DMS79 treated with DMSO at 0.1 percent for 48 hours (cell line): ENCODE measurements around the gene SRGAP2C.
"Not testable (repeated sequence)": the region's sequence is repeated elsewhere in the genome, so short reads cannot be mapped to it uniquely, and the experiment has no call there.

Experiments
- DNase-seq: peaks from one replicate; lab custom pipeline; 2025; lab: John Stamatoyannopoulos, UW

Gene SRGAP2C

DNA sequence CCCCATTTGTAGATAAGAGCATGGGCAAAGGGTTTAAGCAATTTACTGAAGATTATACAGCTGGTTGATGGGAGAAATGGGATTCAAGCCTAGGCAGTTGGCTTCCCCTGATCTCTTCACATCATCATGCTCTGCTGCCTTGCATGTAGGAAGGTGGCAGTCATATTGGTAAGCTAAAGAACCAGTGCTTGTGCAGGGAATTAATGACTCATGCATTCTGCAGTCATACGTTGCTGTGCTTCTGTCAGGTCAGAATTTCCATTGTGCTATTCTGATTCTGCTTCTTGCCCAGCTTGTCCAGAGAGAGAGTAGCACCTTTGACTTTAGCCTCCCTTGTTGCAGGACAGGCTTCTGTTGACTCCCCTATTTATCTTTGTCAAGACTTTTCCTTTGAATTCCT lies 153.2 kb downstream of the SRGAP2C start:
- DNase-seq, result not testable (repeated sequence)

DNA sequence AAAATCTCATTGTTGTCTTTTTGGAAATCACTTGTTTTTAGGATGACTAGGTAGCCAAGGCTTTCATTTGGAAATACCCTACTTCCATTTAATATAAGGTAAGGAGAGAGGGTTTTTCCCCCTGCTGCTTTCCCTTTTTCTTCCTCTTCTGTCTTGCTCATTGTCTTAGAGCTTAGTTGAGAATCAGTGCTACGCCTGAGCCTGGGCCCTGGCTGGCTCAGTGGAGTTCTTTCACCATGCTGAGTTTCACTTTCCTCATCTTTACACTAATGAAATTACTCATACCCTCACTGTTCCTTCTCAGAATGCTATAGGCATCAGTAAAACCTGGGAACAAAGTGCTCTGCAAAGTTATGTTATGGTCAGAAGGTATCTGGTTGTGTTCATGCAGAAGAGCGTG lies 154.8 kb downstream of the SRGAP2C start:
- DNase-seq, result not testable (repeated sequence)

DNA sequence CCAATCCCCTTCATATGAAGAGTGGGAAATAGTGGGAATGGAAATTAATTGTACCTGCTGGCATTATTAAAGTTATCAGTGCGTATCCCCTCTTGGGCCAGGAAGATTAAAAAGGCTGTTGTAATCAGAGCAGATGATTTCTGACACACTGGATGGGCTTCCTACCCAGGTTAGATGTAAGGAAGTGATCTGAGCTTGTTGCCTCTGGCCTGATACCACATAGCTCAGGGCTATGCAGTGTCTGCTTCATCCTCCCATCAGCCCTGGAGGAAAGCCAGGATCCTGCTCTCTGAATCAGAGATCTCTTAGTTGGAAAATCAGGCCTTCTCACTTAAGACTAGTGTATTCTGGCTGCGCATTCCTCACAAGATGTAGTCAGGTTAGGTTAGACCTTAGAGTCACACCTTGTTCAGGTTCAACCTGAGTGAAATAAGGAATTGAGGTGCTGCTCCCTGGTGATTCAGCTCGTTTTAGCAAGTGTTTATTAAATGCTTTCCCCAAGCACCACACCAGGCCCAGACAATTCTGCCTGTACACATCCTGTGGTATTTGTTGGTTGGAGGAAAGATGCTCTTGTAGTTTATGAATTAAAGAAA lies 158.6 kb downstream of the SRGAP2C start:
- not testable (repeated sequence) for DNase-seq

DNA sequence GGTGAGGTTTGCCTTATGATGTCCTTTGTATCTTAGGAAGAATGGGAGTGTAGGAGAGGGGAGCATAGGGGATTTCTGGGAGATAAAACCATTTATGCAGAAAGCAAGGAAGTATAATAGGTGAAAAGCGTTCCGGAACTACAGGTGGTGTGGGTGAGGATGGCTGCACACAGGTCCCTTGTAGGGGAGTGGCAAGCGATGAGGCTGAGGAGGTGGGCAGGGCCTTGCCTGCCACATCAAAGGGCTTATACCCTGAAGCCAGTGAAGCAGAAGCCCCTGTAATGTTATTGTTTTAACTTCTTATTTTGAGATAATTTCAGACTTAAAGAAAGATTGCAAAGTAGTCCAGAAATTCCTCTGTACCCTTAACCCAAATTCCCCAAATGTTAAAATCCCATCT lies 159.6 kb downstream of the SRGAP2C start:
- not testable (repeated sequence) for DNase-seq

DNA sequence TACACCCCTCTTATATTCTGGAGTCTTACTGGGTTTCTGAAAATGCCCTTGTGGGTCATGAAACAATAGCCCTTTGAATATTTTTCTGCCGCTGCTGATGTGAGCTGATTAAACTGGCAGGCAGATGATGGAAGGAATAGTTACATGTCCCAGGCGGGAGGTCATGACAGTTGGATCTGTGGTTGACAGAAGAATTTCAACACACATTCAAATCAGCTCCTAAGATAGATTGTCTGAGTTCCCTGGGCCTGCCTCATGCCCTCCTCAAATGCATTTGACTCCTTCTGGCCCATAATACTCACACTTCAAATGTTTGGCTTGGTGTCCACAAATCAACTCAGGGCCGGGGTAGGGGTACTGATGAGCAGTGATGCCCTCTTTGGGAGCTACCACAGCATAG lies 161.9 kb downstream of the SRGAP2C start:
- DNase-seq, result not testable (repeated sequence)

DNA sequence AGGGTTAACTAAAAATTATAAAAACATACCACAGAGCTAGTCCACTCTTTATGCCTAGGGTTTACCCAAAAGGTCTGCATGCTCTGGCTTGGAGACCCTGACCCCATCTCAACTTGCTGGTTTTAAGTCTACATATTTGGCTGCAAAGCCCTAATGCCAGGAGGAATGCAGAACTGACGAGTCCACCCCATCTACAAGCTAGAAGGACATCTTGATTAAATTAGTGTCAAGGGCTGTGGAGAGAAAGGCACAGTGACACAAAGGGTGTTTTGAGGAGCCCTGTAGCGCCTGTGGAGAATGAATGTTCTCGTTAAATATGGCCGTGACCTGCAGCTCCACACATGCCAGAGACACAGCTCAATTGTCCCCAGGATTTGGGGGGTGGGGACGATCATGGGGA lies 162.7 kb downstream of the SRGAP2C start:
- DNase-seq, result not testable (repeated sequence)

DNA sequence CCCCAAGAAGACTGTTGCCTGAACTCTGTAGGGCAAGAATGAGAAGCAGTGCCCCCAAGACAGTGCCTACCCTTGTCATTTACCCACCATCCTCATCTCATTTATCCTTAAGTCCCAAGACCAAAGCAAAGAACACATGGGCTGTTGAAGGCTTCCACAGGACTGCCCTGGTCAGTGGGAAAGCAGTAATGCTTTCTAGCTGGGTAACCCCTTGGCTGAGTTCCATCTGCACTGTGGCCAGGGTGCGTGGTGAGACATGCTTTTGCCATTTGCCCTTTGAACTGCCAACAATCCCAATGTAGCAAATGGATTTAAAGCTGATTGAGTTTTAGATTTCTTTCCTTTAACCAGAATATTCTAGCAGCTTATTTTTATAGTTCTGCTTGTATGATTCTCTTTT lies 163.3 kb downstream of the SRGAP2C start:
- DNase-seq, result not testable (repeated sequence)

DNA sequence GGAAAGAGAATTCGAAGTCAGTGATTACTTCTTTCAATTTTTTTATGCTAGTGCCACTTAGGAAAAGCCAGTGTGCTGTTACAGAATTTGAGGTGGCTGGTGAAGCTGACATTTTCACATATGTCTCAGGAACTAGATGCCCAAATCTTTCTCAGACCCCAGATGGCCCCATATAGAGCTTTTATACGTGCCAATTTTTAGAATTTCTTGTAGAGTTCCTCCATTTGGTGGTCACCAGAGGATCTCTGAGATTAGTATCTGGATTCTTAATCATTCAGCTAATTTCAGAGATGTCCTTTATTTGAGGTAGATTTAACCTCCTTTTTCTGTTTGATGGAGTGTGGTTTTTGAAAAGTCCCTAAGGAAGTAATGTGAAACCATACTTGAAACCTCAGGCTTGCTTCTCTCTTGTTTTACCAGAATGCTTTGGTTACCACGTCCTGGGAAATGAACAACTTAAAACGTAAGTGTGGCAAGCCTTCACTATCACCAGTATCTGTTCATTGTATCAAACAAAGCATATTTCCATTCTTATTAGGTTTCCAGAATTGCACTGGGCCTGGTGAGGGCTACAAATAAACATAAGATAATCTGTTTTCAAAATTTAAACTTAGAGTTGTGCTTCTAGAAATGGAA lies 164.7 kb downstream of the SRGAP2C start:
- DNase-seq, result not testable (repeated sequence)

DNA sequence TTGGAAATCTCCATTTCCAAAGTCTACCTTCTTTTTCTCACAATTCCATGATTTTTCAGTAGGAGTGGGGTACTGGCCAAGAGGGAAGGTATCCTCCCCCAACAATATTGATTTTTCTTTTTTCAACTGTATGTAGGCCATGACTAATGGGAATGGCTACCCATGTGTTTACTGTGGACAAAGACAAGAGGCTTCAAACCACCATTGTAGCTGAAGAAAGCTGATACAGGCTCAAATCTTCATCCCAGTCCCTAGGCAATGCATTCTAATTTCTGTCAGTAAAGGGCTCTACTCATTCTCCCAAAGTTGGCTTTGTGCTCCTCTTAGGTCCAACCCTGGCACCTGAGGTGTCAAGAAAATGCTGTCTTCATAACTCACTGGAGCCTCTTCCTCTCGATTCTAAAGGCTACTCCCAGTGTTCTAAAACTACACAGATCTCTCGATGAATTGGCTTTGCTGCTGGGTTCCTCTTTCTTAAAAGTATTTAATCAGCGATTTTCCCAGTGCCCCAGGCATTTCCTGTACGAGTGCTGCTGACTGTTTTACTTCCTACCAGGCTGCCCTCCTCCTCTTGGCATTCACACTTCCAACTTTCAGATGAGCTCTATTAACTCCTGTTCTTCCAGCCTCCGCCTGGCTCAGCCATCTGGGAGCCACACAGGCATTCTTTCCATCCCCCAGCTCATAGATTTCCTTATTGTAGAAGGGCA lies 171.1 kb downstream of the SRGAP2C start:
- DNase-seq, result not testable (repeated sequence)

DNA sequence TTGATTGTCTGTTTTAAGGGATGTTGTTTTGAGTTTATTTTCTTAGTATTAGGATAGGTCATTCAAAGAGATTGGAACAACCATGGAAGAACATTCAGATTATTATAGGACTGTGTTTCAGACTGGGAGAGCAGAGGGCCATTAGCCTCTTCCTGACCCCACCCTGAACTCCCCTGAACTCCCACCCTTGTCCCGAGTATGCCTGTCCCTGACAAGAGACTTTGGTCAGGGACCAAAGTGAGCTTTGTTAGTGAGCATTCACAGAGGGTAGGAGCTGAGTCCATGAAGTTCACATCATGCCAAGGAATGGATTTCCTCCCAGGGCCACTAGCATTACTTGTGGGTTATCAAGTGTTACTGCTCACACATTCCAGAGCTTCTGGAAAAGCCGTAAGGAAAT lies 172.0 kb downstream of the SRGAP2C start:
- not testable (repeated sequence) for DNase-seq

DNA sequence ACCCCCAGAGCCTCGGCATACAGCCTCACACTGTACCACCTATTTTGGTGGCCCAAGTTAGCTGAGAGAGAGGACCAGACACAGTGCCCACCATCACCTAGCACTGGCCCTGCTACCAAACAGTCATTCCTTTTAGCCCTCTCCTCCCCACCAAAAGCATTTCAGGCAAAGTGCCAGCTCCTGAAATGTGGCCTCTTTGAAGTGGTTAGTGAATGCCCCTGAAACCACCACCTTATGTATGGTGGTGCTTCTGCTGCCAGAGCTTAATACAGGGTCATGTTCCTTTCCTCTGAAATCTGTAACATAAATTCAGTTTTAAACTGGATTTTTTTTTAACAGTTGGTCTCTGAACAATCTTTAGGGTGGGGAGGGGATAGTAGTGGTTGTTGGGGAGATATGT lies 175.8 kb downstream of the SRGAP2C start:
- DNase-seq, result not testable (repeated sequence)

DNA sequence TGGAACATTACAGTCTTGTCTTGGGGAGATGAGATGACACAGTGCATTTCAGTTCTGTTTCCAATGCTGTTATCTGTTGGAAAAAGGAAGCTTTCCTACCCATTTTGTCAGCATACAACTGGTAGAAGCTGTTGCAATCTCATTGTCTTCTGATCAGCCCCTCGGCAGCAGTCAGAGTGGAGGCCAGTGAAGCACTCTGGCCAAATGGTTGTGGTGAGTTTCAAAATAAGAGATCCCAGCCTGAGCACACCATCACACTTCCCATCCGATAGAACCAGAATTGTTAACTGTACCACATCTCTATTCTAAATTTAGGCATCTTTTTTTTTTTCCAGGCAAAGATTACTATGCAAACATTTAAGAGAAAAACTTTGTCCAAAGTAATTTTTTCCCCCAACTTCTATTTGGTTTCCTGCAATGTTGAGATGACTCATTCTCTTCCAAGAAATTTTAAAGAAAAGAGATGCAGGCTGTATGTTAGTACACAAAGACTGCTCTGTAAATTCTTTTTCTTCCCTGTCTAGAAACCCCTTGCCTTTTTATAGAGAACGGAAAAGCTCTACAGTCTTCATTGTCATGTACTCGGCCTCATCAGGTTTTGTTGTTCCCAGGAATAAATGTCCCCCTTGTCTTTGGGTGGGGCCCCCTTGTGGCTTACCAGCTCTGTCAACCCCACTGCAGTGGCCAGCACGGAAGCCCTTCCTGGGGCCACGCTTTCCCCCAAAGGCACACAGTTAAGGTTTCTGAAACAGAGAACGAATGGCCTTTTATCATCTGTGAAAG lies 176.9 kb downstream of the SRGAP2C start:
- DNase-seq, result not testable (repeated sequence)

DNA sequence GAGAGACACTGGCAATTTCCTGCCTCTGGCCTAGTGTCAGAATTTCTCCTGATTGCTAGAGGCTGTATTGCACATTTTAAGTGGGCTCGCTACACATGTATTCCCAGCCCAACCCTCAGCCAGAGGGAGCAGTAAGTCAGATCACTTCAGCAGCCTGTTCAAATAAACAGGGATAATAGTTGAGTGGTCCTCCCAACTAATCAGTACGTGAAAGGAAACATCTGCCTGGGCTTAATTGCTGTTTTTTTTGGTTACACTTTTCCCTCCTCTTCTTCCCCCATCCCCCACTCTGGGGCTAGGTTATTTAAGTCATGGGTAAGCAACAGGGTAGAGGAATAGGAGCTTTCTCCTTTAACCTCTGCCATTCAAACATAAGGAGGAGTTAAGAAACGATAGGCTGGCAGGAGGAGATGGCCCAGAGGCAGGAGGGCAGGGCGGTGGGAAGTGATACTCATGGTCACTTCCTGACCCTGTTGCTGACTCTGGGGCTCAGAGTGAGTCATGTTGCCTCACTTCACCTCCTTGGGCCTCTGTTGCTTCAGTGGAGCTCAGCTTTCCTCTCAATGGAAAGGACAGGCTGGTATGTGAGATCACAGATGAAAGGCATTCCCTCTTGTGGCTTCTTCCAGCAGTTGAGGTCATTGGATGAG lies 177.6 kb downstream of the SRGAP2C start:
- not testable (repeated sequence) for DNase-seq

DNA sequence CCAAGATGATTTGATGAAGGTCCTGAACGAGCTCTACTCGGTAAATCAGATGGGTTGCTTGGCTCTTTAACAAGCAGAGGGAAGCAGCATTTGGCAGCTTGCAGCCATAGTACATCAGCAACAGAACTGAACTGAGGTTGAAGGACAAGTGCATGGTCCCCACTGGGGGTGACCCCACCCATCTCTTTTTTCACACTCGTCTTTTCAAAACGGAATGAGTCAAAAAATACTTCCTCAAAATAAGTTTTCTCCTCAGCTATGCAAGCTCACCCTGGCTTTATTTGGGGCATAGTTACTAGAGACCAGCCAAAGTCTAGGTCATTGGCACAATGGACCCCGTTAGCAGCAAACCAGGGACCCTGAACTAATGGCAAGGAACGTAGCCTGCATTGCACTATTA lies 180.5 kb downstream of the SRGAP2C start:
- DNase-seq, result not testable (repeated sequence)

DNA sequence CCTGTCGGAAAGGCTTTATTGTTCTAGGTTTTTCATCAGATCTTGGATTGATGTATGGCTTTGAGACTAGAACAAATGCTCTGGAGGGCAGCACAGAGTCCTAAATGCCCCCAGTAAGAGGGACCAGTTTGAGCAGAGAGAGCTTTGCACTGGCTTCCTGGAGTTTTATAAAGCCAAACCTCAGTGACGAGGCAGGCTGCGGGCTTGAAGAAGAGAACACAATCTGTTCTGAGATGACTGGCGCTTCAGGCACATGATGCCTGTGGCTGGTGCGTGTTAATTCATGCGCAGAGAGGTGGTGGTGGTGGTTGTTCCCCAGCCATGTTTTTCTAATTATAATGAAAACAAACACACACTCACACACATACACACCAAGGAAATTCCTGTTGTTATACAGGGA lies 180.9 kb downstream of the SRGAP2C start:
- not testable (repeated sequence) for DNase-seq

DNA sequence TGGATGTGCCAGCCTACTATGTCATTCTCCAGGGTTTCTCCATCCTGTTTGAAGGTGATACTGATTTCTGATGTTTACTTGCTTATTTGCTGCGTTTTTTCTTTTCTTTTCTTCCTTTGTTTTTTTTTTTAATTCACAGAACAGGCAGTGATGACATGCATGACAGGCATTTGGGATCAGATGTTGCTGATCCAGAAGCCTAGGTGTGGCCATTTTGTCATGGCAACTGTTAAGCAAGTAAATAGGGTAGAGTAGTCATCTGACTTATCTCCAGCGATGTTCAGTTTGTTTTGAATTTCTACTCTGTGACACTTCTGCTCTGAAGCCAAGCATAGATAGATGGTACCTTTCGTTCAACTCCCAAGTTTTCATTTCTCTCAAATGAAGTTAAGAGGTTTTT lies 181.4 kb downstream of the SRGAP2C start:
- DNase-seq, result not testable (repeated sequence)

DNA sequence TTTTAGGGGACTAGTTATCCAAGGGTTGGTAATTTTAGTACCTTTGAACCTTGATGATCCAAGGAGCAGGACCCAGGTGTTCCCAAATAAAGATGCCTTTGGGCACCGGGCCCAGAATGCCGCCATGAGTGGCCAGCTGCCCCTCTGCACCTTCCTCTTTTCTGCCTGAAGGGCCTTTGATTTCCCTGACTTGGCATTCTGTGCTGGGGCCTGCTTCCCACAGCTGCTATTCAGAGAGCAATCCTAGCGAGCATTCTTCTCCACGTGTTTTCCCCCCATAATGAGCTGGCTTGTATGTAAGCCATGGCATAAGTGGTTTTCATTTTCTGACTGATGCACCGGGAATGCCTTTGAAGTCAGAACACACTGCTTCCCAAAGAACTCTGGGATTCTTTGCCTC lies 184.1 kb downstream of the SRGAP2C start:
- DNase-seq, result not testable (repeated sequence)

DNA sequence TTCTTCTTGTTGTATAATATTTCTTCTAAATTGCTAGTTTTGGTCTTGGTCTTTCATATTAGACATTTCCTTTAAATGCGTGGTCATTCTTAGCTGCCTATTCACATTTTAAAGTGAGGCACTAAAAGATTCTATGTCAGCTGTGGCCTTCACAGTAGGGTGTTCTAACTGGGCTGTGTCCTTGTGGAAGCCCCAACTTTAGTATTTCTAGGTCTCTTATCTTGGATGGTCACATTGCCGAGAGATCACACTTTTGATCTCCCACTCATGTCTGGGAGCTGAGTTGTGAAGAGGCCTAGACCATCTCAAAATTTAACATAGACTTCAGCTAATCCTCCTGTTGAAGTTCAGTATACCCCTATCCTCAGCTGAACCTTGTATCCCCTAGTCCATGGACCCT lies 185.2 kb downstream of the SRGAP2C start:
- not testable (repeated sequence) for DNase-seq

DNA sequence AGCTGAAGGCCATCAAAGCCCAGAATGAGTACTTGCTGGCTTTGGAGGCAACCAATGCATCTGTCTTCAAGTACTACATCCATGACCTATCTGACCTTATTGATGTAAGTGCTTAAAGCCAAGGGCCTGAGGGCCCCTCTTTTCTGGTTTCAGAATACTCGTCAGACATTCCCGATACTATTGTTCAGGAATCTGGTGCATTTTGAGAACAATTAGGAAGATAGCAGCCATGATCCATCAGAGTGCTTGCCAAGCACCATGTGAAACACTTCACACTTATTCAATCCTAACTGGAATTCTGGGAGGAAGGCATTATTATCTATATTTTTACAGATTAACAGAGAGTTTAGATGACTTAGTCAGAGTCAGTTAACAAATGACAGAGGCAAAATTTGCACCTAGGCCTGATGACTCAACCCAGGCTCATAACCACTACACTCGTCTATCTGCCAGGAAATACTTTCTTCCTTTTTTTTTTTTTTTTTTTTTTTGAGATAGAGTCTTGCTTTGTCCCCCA lies 190.1 kb downstream of the SRGAP2C start:
- DNase-seq, result not testable (repeated sequence)

DNA sequence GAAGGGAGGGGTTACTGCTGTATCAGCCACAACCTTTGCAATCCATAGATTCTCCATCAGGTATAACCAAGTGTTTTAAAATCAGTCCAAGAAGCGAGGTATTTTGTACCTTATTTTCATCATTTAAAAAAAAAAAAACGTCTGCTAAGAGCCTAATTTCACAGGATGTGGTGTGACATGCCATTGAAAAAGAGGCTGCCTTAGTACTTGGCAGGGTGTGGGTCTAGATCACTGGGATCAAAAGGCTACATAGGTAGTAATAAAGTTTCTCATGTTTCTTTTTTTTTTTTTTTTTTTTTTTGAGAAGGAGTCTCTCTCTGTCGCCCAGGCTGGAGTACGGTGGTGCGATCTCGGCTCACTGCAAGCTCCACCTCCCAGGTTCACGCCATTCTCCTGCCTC lies 192.2 kb downstream of the SRGAP2C start:
- not testable (repeated sequence) for DNase-seq

DNA sequence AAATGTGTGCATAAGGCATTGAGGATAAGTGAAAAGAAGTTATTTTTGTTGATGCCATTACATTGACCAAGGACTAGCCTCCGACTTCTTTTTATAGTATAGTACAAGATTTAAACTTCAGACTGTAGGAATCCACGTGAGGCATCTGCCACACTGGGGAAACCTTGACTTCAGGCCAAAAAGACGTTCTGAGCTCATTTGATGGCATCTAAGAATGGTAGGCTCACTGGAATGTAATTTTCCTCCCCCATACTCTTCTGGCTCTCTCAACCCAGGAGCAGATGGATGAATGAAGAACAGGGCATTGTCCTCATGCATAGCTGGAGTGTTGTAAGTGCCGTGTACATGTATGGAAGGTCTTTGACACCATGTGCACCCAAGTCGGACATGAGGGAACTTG lies 194.0 kb downstream of the SRGAP2C start:
- DNase-seq, result not testable (repeated sequence)

DNA sequence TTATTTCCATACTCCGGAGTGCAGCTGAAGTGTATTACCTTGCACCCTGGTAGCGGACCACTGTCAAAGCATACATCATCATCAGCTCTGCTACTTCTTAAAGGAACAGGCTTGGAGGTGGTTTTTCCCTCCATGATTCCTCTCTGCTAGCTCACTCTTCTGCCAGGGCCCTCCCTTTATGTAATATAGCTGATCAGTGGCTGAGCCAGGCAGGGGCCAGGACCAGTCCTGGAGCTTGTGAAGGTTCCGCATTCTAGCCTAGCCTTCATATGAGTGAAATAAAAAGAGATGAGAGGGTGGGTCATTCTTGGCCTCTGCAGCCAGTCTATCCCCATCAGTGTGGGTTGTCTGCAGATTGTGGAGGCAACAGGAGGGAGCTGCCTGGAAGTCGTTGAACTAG lies 200.0 kb downstream of the SRGAP2C start:
- DNase-seq, result not testable (repeated sequence)
